HEK293 (cell line): ENCODE measurements around the gene NAALADL2.

Source experiments
- CTCF ChIP-seq: fragments of 450-650 bp; formaldehyde crosslinking; IDR thresholded peaks from 2 replicates; pipeline ENCODE4 v1.5.1; 2016; ENCODE audit warnings: missing biosample characterization, missing genetic modification characterization
- PATZ1 ChIP-seq: fragments of 450-650 bp; formaldehyde crosslinking; IDR thresholded peaks from 2 replicates; pipeline ENCODE4 v1.5.1; 2016; ENCODE audit warnings: missing biosample characterization, missing genetic modification characterization
- PRDM2 ChIP-seq: fragments of 450-650 bp; formaldehyde crosslinking; IDR thresholded peaks from 2 replicates; pipeline ENCODE4 v1.5.1; 2016; ENCODE audit warnings: missing biosample characterization, missing genetic modification characterization, borderline replicate concordance
- ZBTB7A ChIP-seq: fragments of 450-650 bp; formaldehyde crosslinking; IDR thresholded peaks from 2 replicates; pipeline ENCODE4 v1.5.1; 2016; ENCODE audit warnings: low read depth, missing biosample characterization, missing genetic modification characterization
- ZNF112 ChIP-seq: fragments of 450-650 bp; formaldehyde crosslinking; IDR thresholded peaks from 2 replicates; pipeline ENCODE4 v1.5.0; 2017; ENCODE audit warnings: missing biosample characterization, missing genetic modification characterization
- ZNF175 ChIP-seq: fragments of 450-650 bp; formaldehyde crosslinking; IDR thresholded peaks from 2 replicates; pipeline ENCODE4 v1.5.1; 2016; ENCODE audit warnings: missing biosample characterization, missing genetic modification characterization
- ZNF221 ChIP-seq: fragments of 450-650 bp; formaldehyde crosslinking; IDR thresholded peaks from 2 replicates; pipeline ENCODE4 v1.5.1; 2017; ENCODE audit warnings: missing biosample characterization, missing genetic modification characterization, borderline replicate concordance
- ZNF274 ChIP-seq, 2 experiments: fragments of 200-500 bp in 1 of 2; fragments of 450-650 bp in 1 of 2; sonication (Bioruptor generic) in 1 of 2; formaldehyde crosslinking in 1 of 2; IDR thresholded peaks; 2 replicates each; pipeline versions ENCODE4 v1.5.1 to v1.6.1; 2014 to 2016; ENCODE audit warnings: borderline replicate concordance in 1 of 2, inconsistent platforms in 1 of 2, low read length in 1 of 2, missing biosample characterization in 1 of 2, missing genetic modification characterization in 1 of 2
- ZNF366 ChIP-seq: fragments of 450-650 bp; formaldehyde crosslinking; conservative IDR thresholded peaks from 2 replicates; pipeline ENCODE4 v1.5.1; 2016; ENCODE audit warnings: missing biosample characterization, missing genetic modification characterization
- ZNF549 ChIP-seq: fragments of 450-650 bp; IDR thresholded peaks from 2 replicates; pipeline ENCODE4 v1.5.1; 2018; ENCODE audit warnings: missing biosample characterization, missing genetic modification characterization, mild to moderate bottlenecking, inconsistent platforms, moderate library complexity
- ZNF704 ChIP-seq: fragments of 450-650 bp; formaldehyde crosslinking; IDR thresholded peaks from 2 replicates; pipeline ENCODE4 v1.5.1; 2016; ENCODE audit warnings: missing biosample characterization, missing genetic modification characterization
- ZNF76 ChIP-seq: fragments of 450-650 bp; formaldehyde crosslinking; IDR thresholded peaks from 2 replicates; pipeline ENCODE4; 2016; ENCODE audit warnings: low read depth, missing biosample characterization, missing genetic modification characterization, borderline replicate concordance

- TF ChIP-seq CTCF (tag by site-specific recombination) (no peak), ZBTB7A (tag by site-specific recombination) (no peak), PRDM2 (tag by site-specific recombination) (no peak), ZNF175 (tag by site-specific recombination) (no peak), ZNF366 (no peak), ZNF76 (no peak), ZNF221 (tag by site-specific recombination) (no peak), ZNF274 (IDR thresholded peaks at IDR 0.05; ENCODE audit: low read length) (no peak), ZNF274 (tag by site-specific recombination; IDR thresholded peaks at IDR 0.05; ENCODE audit: borderline replicate concordance) (no peak), PATZ1 (tag by site-specific recombination) (no peak), ZNF112 (tag by site-specific recombination) (no peak), ZNF704 (tag by site-specific recombination) (no peak), ZNF549 (tag by site-specific recombination) (no peak)
Observed at GRCh38 chr3:175304404-175304803, 445.3 kb downstream of the NAALADL2 start.
